Neural progenitor cell (in vitro differentiated cells): ENCODE results near the gene ZCRB1. TPM values are rescaled to one million over a fixed set of nuclear protein-coding genes. Genes with fewer than 3 reads are reported as not detected.
"Not testable (repeated sequence)": the region's sequence is repeated elsewhere in the genome, so short reads cannot be mapped to it uniquely, and the experiment has no call there.

Experiments used
- DNase-seq: peaks from one replicate; pipeline ENCODE4 v3.0.0-alpha.2; 2016; ENCODE audit warnings: low spot score
- H2AFZ ChIP-seq: fragments of 200-600 bp; sonication (generic); replicated peaks from 2 replicates; pipeline ENCODE4 v1.6.1; 2016; ENCODE audit warnings: antibody characterized with exemption
- H3F3A ChIP-seq: fragments of 200-600 bp; sonication (generic); 2 replicates; pipeline ENCODE4 v1.6.1; 2016; ENCODE audit warnings: antibody characterized with exemption, low read depth
- H3K27ac ChIP-seq: fragments of 200-600 bp; sonication (generic); 2 replicates; pipeline ENCODE4 v1.5.1; 2016; ENCODE audit warnings: mild to moderate bottlenecking
- H3K27me3 ChIP-seq: fragments of 200-600 bp; sonication (generic); 2 replicates; pipeline ENCODE4 v1.6.1; 2016; ENCODE audit warnings: mild to moderate bottlenecking, moderate library complexity
- H3K36me3 ChIP-seq: fragments of 200-600 bp; sonication (generic); 2 replicates; pipeline ENCODE4 v1.5.1; 2016
- H3K4me1 ChIP-seq: fragments of 200-600 bp; sonication (generic); 2 replicates; pipeline ENCODE4 v1.6.1; 2016; ENCODE audit warnings: mixed run types
- H3K4me2 ChIP-seq: fragments of 200-600 bp; sonication (generic); 2 replicates; pipeline ENCODE4 v1.6.1; 2016
- H3K4me3 ChIP-seq: fragments of 200-600 bp; sonication (generic); 2 replicates; pipeline ENCODE4 v1.5.1; 2016
- H3K79me2 ChIP-seq: fragments of 200-600 bp; sonication (generic); 2 replicates; pipeline ENCODE4 v1.6.1; 2016; ENCODE audit warnings: low read depth
- H3K9ac ChIP-seq: fragments of 200-600 bp; sonication (generic); 2 replicates; pipeline ENCODE4 v1.6.1; 2016
- H3K9me3 ChIP-seq: fragments of 200-600 bp; sonication (generic); 2 replicates; pipeline ENCODE4 v1.5.1; 2016; ENCODE audit warnings: low read depth
- H4K20me1 ChIP-seq: fragments of 200-600 bp; sonication (generic); 2 replicates; pipeline ENCODE4 v1.6.1; 2016; ENCODE audit warnings: low read depth
- H3K27ac Mint-ChIP-seq: 3 replicates; pipeline ENCODE4 v1.8.0; 2021; ENCODE audit warnings: mixed read lengths
- H3K27me3 Mint-ChIP-seq: 2 replicates; pipeline ENCODE4 v1.8.0; 2022; ENCODE audit warnings: low read depth, mild to moderate bottlenecking, inconsistent platforms, moderate library complexity, mixed read lengths; ENCODE audit not compliant: insufficient read depth
- H3K36me3 Mint-ChIP-seq: 3 replicates; pipeline ENCODE4 v1.8.0; 2021; ENCODE audit warnings: mixed read lengths
- H3K4me1 Mint-ChIP-seq: 3 replicates; pipeline ENCODE4 v1.8.0; 2021; ENCODE audit warnings: mixed read lengths
- H3K4me3 Mint-ChIP-seq: 3 replicates; pipeline ENCODE4 v1.8.0; 2021; ENCODE audit warnings: mild to moderate bottlenecking, moderate library complexity, mixed read lengths
- H3K9me3 Mint-ChIP-seq: 3 replicates; pipeline ENCODE4 v1.8.0; 2020; ENCODE audit warnings: mixed read lengths
- CTCF ChIP-seq: fragments of 200-600 bp; sonication (generic); IDR thresholded peaks from 2 replicates; pipeline ENCODE4 v1.5.1; 2017; ENCODE audit warnings: antibody characterized with exemption, mild to moderate bottlenecking
- EZH2 ChIP-seq: fragments of 200-600 bp; sonication (generic); IDR thresholded peaks from 2 replicates; pipeline ENCODE4 v1.6.1; 2017; ENCODE audit warnings: antibody characterized with exemption, mild to moderate bottlenecking, moderate library complexity
- EZH2phosphoT487 ChIP-seq: fragments of 200-600 bp; sonication (generic); IDR thresholded peaks from 2 replicates; pipeline ENCODE4 v1.6.1; 2017; ENCODE audit warnings: antibody characterized with exemption
- total RNA-seq: library from RNA; depleted of rRNA; stranded (reverse); fragments of >200 nt; gene quantifications from 2 replicates; pipeline ENCODE4 v1.2.3, GENCODE V29; 2015; ENCODE audit warnings: low replicate concordance

The ZCRB1 gene
- total RNA-seq, 1 donor from 2014 or later, result 84.7 TPM

- H3K4me1 ChIP-seq, result no peaks in the 10 kb centered on the region
- no peak overlapping the region for H3K4me3 ChIP-seq
- H3K79me2 ChIP-seq, result peaks cover 15% of the 10 kb centered on the region
- Mint-ChIP-seq H3K4me3 (no peak overlapping the region), H3K4me1 (no peaks in the 10 kb centered on the region), H3K27ac (no peak overlapping the region), H3K27me3 (no peaks in the 10 kb centered on the region), H3K9me3 (no peaks in the 10 kb centered on the region), H3K36me3 (peaks cover 20% of the 10 kb centered on the region)
- H4K20me1 ChIP-seq, result no peaks in the 10 kb centered on the region
- no peak overlapping the region for H2AFZ ChIP-seq
- no peak for TF ChIP-seq CTCF
- TF ChIP-seq EZH2, result no peak
- no peak for TF ChIP-seq EZH2phosphoT487
- DNase-seq, result no peak
- H3K27me3 ChIP-seq, result no peaks in the 10 kb centered on the region
- H3K36me3 ChIP-seq, result peaks cover 3% of the 10 kb centered on the region
- no peaks in the 10 kb centered on the region for H3F3A ChIP-seq
- H3K9ac ChIP-seq, result no peak overlapping the region
- no peak overlapping the region for H3K27ac ChIP-seq
- no peak overlapping the region for H3K4me2 ChIP-seq
- no peaks in the 10 kb centered on the region for H3K9me3 ChIP-seq
Measured at GRCh38 chr12:42356344-42356743, 30.4 kb upstream of the ZCRB1 start.

GRCh38 chr12:42350021-42350407, 24.1 kb upstream of the ZCRB1 start:
- H3K27ac Mint-ChIP-seq, H3K9ac ChIP-seq, DNase-seq, H3K27me3 ChIP-seq, H3K4me1 Mint-ChIP-seq, H3K27me3 Mint-ChIP-seq, H3K9me3 ChIP-seq, H3K4me1 ChIP-seq, H4K20me1 ChIP-seq, H3K36me3 ChIP-seq, H3F3A ChIP-seq, H2AFZ ChIP-seq, H3K4me3 ChIP-seq, H3K27ac ChIP-seq, H3K4me3 Mint-ChIP-seq, H3K4me2 ChIP-seq: not testable (repeated sequence)
- Mint-ChIP-seq H3K36me3 (peaks cover 27% of the 10 kb centered on the region), H3K9me3 (peaks cover 15% of the 10 kb centered on the region)
- peaks cover 57% of the 10 kb centered on the region for H3K79me2 ChIP-seq

DNA sequence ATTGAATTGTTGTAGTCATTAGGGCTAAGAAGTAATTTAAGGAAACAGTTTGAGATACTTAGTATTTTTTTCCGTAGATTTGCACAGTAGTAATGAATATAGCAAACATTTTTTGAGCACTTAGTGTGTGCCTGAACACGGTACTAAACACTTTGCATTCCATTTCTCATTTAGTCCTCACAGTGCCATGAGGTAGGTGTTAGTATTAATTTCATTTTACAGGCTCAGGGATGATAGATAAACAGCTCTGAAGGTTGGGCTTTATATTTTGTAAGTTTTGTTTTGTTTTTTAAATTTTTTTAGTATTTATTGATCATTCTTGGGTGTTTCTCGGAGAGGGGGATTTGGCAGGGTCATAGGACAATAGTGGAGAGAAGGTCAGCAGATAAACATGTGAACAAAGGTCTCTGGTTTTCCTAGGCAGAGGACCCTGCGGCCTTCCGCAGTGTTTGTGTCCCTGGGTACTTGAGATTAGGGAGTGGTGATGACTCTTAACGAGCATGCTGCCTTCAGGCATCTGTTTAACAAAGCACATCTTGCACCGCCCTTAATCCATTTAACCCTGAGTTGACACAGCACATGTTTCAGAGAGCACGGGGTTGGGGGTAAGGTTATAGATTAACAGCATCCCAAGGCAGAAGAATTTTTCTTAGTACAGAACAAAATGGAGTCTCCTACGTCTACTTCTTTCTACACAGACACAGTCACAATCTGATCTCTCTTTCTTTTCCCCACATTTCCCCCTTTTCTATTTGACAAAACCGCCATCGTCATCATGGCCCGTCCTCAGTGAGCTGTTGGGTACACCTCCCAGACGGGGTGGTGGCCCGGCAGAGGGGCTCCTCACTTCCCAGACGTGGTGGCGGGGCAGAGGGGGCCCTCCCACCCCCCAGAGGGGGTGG, 23.5 kb upstream of the ZCRB1 start:
- not testable (repeated sequence) for H3K9ac ChIP-seq
- peaks cover 28% of the 10 kb centered on the region for H3K36me3 Mint-ChIP-seq
- peaks cover 64% of the 10 kb centered on the region for H3K79me2 ChIP-seq

GRCh38 chr12:42346403-42347002, 20.6 kb upstream of the ZCRB1 start:
- H3K79me2 ChIP-seq, result peaks cover 84% of the 10 kb centered on the region
- Mint-ChIP-seq H3K27me3 (peaks cover 2% of the 10 kb centered on the region), H3K36me3 (peaks cover 20% of the 10 kb centered on the region), H3K4me1 (no peaks in the 10 kb centered on the region), H3K27ac (no peak overlapping the region), H3K9me3 (peaks cover 15% of the 10 kb centered on the region), H3K4me3 (no peak overlapping the region)
- DNase-seq, result no peak
- no peak overlapping the region for H3K27ac ChIP-seq
- peaks cover 2% of the 10 kb centered on the region for H3F3A ChIP-seq
- no peaks in the 10 kb centered on the region for H3K36me3 ChIP-seq
- peaks cover 13% of the 10 kb centered on the region for H4K20me1 ChIP-seq
- H3K4me3 ChIP-seq, result no peak overlapping the region
- no peak overlapping the region for H3K4me2 ChIP-seq
- H3K27me3 ChIP-seq, result no peaks in the 10 kb centered on the region
- TF ChIP-seq CTCF, result no peak
- no peak for TF ChIP-seq EZH2
- no peak for TF ChIP-seq EZH2phosphoT487
- H3K4me1 ChIP-seq, result no peaks in the 10 kb centered on the region
- H3K9me3 ChIP-seq, result no peaks in the 10 kb centered on the region
- no peak overlapping the region for H2AFZ ChIP-seq
- no peak overlapping the region for H3K9ac ChIP-seq

More for the DNA sequence above, 23.5 kb upstream of the ZCRB1 start:
- DNase-seq, H2AFZ ChIP-seq, H3K27me3 Mint-ChIP-seq, H3K4me1 Mint-ChIP-seq, H3K4me1 ChIP-seq, H4K20me1 ChIP-seq, H3K4me2 ChIP-seq, H3K27me3 ChIP-seq, H3K27ac Mint-ChIP-seq, H3K4me3 Mint-ChIP-seq, H3K4me3 ChIP-seq, H3K9me3 ChIP-seq, H3F3A ChIP-seq, H3K27ac ChIP-seq, H3K36me3 ChIP-seq: not testable (repeated sequence)
- peaks cover 15% of the 10 kb centered on the region for H3K9me3 Mint-ChIP-seq
